Daoy (cell line): Measurements from ENCODE around the gene MACC1. TPM values are rescaled to one million over a fixed set of nuclear protein-coding genes. Genes with fewer than 3 reads are reported as not detected.
"Not testable (repeated sequence)": the region's sequence is repeated elsewhere in the genome, so short reads cannot be mapped to it uniquely, and the experiment has no call there.

Experiments
- DNase-seq: peaks from one replicate; pipeline ENCODE4 v3.0.0-alpha.2; 2015; ENCODE audit warnings: low read depth
- total RNA-seq: library from RNA; depleted of rRNA; stranded (reverse); fragments of >200 nt; shearing (Covaris generic); gene quantifications from 2 replicates; pipeline ENCODE4 v1.2.3, GENCODE V29; 2014

Gene MACC1
- total RNA-seq, 1 experiment from 2014 or later: 29.6 TPM

GRCh38 chr7:20207811-20208210 is 9.4 kb downstream of the MACC1 start:
- not testable (repeated sequence) for DNase-seq

- no peak for DNase-seq
Observed at GRCh38 chr7:20206104-20206896, 10.9 kb downstream of the MACC1 start.

GRCh38 chr7:20203316-20203715 is 13.9 kb downstream of the MACC1 start:
- no peak for DNase-seq

- DNase-seq: peak; percentile 56
Observed at GRCh38 chr7:20201380-20201779, 15.8 kb downstream of the MACC1 start.

GRCh38 chr7:20200971-20201370 is 16.2 kb downstream of the MACC1 start:
- no peak for DNase-seq

- peak; percentile 28 for DNase-seq
Observed at GRCh38 chr7:20200361-20200760, 16.8 kb downstream of the MACC1 start.

GRCh38 chr7:20199015-20199737 is 18.0 kb downstream of the MACC1 start:
- DNase-seq: peak; percentile 98

- no peak for DNase-seq
Observed at GRCh38 chr7:20198260-20198659, 18.9 kb downstream of the MACC1 start.

GRCh38 chr7:20197837-20198236 is 19.3 kb downstream of the MACC1 start:
- DNase-seq: no peak

- DNase-seq: no peak
Observed at GRCh38 chr7:20197125-20197748, 19.9 kb downstream of the MACC1 start.

- DNase-seq: no peak
Observed at GRCh38 chr7:20194343-20194995, 22.7 kb downstream of the MACC1 start.

- DNase-seq: no peak
Observed at GRCh38 chr7:20193873-20194272, 23.3 kb downstream of the MACC1 start.

GRCh38 chr7:20193242-20193777 is 23.9 kb downstream of the MACC1 start:
- peak; percentile 35 for DNase-seq

GRCh38 chr7:20191391-20191869 is 25.8 kb downstream of the MACC1 start:
- DNase-seq: no peak

GRCh38 chr7:20190560-20191390 is 26.4 kb downstream of the MACC1 start:
- no peak for DNase-seq

- DNase-seq: no peak
Observed at GRCh38 chr7:20189852-20190251, 27.3 kb downstream of the MACC1 start.

GRCh38 chr7:20188567-20188966 is 28.6 kb downstream of the MACC1 start:
- no peak for DNase-seq

GRCh38 chr7:20187850-20188249 is 29.3 kb downstream of the MACC1 start:
- DNase-seq: not testable (repeated sequence)

GRCh38 chr7:20185988-20186387 is 31.2 kb downstream of the MACC1 start:
- DNase-seq: no peak

GRCh38 chr7:20183086-20183485 is 34.1 kb downstream of the MACC1 start:
- no peak for DNase-seq
